ENCODE data around the gene CSTPP1.

The CSTPP1 gene

GRCh38 chr11:47165253-47165840, 228.8 kb downstream of the CSTPP1 start:
- DNase-seq = no peak

GRCh38 chr11:47166368-47166767, 229.8 kb downstream of the CSTPP1 start:
- DNase-seq = no peak

DNA sequence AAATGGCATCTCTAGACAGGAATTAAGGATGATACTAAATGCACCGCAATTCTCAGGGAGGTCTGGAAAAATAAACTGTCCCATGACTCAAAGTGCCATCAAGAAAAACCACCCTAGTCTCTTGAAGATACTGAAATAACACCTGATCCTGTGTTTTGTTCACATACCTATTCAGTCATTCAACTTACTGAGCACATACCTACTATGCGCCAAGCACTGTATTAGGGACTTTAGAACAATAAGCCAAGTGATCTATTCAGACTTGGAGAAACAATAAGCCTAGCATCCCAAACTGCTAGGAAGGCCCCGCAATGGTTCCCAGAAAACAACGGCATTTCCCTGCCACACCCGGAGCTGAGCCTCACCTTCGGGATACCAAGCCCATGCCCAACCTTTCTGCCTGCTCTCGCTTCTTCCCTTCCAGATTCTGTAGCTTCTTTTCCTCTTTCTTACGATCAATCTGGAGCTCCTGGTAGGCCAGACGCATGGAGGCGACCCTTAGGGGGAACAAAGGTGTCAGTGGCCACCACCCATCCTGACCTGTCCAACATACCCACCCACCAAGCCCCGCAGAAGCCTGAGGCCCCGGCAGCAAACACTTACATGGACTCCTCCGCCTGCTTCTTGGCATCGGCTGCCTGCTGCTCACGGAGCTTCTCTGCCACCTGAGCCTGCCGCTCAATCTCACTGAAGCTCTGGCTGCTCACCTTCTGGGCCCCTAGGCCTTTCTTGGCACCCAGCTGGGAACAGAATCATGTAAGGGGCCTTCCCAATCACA, 234.7 kb downstream of the CSTPP1 start:
- no peak for DNase-seq

DNA sequence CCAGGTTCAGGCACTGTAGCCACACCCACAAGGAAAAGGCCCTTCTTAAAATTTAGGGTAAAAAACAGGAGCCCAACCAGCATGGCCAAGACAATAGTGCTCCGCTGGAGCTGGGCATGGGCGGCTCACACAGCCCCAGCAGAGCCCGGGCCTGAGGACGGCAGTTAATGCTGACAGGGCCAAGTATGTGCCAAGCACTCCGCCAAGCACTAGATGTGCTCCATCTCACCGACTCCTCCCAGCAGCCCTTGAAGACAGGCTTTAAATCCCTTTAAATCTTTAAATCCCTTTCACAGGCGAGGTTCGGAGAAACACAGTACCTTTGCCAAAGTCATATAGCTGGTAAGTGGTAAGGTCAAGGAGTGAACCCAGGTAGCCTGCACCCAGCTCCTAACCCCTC, 235.3 kb downstream of the CSTPP1 start:
- DNase-seq = no peak

DNA sequence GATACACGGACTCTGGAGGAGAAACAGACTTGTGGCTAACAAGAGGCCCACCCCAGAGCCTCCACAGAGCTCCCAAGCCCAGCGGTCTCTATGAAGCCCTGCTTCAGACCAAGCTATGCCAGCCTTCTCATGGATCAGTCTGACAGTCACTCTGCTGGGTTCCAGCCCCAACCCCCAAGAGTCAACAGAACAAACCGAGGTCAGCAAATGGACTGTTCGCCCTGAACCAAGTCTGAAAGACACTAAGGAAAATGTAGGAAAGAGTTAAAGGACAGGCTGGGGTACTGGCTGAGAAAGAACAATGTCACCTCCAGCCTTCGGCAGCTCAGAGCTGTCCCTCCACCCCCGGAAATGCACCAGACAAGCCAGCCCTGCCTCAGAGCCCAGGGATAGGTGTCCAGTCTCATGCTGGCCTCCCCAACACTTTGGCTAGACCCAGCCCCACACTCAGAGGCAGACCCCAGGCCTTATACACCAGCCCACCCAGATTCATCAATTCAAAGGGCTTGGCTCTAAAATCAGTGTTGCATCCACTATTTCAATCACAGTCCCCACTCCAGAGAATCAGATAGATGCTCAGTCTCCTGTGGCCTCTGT, 236.3 kb downstream of the CSTPP1 start:
- no peak for DNase-seq

- no peak for DNase-seq
Measured at GRCh38 chr11:47175746-47176327, 239.3 kb downstream of the CSTPP1 start.

DNA sequence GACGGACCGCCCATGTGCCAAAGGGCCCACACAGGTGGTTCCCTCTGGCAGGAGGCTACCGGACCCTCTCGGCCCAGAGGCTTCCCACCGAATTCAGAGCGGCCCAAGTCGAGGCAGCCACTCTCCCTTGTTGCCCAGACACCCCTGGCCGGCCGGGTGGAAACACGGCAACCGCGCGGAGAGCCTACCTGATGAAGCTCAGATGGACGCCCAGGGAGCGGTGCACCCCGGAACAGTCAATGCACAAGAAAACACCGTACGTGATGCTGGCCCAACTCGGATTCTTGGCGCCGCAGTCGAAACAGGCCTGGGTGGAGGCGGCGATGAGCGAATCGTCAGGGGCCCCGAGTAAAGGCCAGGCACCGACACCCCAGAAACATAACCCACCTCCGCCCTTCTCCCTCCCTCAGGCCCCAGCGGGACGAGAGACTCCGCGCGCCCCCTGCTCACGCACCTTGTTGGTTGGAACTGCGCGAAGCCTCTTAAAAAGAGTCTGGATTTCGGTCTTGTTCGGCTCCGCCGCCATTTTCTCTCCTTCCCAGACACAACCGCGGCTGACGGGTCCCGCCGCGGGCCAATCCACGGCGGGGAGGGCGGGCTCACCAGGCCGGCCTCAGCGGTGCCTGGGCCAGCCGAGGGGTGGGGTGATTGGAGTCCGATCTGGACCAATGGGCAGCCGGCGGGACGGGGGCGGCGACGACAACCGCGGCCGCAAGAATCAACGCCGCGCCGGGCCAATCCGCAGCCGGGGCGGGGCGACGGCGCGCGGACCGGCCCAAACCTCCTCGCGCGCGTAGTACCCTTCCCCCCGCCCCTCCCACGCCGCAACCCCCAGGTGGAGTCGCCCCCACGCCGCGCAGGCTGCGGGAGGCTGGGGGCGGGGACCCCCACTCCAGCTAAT, 240.0 kb downstream of the CSTPP1 start, which contains the start of gene ARFGAP2:
Gene ARFGAP2, minus strand, starts transcription at position 552 of the 901 bp plus-strand sequence. Its CDS starts 26 bp downstream, at position 526.
- DNase-seq = peak; percentile 93 to 94

- peak; percentile 65 to 70 for DNase-seq
Measured at GRCh38 chr11:47177229-47177845, 240.8 kb downstream of the CSTPP1 start.

- no peak for DNase-seq
Measured at GRCh38 chr11:47177846-47178245, 241.3 kb downstream of the CSTPP1 start.

GRCh38 chr11:47178316-47178715, 241.8 kb downstream of the CSTPP1 start:
- DNase-seq = no peak

GRCh38 chr11:47178737-47179654, 242.4 kb downstream of the CSTPP1 start:
- DNase-seq = no peak

- peak in 1 of 2 experiments; percentile 35 for DNase-seq
Measured at GRCh38 chr11:47179655-47179991, 243.1 kb downstream of the CSTPP1 start.

DNA sequence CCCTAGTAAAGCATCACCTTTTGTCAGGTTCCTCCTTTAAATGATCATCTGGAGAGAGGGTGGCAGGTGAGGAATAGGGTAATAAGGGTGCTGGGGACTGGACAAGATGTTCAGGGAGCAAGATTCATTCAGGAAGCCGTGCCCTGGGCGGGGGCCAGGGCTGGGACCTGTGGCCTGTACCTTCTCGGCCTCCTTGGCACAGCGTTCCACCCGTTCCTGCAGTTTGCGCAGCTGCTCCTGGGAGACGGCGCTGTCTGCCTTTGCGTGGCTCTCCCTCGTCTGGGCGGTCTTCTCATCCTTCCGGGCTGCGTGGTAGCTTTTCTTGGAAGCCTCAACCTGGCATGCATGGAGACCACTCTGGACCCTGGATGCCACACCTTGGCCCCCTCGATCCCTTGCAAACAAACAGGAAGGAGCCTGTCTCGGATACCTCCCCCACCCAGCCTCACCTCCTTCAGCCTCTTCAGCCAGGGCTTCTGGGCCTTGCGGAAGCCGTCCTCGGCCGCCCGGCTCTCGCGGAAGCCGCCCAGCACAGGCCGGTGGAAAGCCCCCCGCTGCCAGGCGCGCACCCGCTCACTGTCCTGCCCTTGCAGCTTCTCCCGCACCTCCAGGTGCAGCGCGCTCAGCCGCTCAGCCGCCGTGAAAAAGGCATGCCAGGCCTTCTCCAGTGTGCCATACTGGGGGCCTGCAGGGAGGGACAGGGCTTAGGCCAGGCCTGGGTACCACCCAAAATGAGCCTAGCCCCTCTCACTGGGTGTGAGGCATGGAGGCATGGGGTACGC, 243.6 kb downstream of the CSTPP1 start:
- DNase-seq = no peak

DNA sequence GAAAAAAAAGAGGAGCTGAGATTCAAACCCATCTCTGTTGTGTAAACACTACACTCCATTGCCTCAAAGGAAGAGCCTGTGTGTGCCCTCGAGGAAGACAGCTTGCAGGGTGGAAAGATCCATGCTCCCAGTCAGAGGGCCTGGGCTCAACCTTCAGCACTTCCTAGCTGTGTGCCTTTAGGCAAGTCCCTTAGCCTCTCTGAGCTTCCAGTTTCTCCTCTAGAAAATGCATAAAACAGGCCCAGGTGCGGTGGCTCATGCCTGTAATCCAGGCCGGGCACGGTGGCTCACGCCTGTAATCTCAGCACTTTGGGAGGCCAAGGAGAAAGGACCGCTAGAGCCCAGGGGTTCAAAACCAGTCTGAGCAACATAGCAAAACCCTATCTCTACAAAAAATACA, 244.7 kb downstream of the CSTPP1 start:
- DNase-seq = no peak

GRCh38 chr11:47182380-47182779, 245.8 kb downstream of the CSTPP1 start:
- DNase-seq = no peak

DNA sequence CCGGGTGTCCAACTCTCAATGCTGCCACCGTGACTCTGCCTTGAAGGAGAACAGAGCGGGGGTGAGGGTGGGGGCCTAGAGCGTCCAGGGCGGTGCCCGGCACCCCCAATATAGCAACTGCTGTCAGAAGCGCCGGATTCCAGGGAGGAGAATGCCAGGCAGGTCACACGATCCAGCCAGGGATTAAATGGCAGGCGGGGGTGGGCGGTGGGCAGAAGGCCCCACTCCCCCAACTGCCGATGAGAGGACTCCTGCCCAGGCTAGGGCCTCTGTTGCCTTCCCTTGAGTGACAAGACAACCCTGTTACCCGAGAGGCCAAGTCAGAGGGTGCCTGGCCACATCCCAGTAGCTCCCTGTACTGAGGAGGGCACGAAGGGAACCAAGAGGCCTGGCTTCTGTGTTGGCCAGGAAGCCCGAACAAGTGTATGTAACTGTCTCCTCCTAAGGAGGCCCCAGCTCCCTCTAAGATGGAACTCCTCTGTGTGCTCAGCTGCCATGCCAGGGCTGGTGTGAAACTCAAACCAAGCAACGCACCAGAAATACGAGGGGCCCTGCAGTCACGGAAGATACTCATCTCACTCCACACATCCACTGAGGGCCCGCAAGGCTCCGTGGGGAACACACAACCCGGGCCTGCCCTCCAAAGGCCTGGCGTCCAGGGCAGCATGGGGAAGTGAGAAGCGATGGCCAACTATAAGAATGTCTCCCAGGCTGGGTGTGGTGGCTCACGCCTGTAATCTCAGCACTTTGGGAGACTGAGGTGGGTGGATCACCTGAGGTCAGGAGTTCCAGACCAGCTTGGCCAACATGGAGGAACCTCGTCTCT, 246.7 kb downstream of the CSTPP1 start:
- DNase-seq = no peak

DNA sequence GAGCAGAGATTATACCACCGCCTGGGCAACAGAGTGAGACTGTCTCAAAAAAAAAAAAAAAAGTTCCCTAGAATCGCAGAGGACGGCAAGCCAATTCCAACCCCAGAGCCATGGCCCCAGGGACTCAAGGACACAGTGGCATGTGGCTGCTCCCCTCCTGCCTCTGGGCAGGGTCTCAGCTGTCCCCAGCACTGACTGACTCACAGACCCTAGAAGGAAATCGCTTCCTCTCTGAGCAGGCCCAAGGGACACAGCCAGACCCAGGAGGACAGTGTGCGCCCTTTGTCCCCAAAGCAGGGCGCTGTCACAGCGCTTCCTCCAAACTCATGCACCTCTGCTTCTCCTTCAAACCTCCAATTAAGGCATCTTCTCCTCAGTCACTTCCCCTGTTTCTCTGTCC, 247.4 kb downstream of the CSTPP1 start:
- no peak for DNase-seq

DNA sequence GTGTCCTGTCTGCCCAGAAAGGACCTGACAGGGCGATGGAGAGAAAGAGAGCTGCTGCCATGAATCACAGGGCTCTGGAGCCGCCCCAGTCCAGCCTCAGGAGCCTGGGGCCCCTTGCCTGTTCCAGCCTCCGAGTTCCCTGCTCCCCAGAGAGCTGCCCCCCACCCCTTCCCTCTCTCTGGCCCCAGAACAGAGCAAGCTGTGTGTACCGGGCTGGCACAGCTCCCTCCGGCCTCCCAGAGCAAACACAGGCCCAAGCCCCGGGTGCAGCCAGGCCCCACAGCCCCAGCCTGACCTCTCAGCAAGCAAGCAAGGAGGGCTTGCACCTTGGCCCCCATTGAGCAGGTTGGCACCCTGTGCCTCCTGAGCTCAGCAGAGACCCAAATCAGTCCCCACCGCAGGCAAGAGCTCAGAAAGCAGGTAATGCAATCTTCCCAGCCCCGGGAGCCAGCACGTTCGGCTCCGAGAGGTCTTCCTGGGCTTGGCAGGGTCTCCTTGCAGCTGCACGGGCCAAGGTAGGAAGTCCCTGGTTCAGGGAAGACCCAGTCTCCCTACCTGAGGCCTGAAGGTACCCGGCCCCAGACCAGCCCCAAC, 248.2 kb downstream of the CSTPP1 start:
- no peak for DNase-seq
